HG02884 (cell line): ENCODE measurements around the gene SPAG9.
"Not testable (repeated sequence)": the region's sequence is repeated elsewhere in the genome, so short reads cannot be mapped to it uniquely, and the experiment has no call there.

Source experiments
- ATAC-seq: cut with Tn5 transposase; IDR thresholded peaks from one replicate; pipeline ENCODE4 v1.9.1; 2021; ENCODE audit warnings: mild to moderate bottlenecking, moderate library complexity; ENCODE audit not compliant: unreplicated experiment

SPAG9 gene

DNA sequence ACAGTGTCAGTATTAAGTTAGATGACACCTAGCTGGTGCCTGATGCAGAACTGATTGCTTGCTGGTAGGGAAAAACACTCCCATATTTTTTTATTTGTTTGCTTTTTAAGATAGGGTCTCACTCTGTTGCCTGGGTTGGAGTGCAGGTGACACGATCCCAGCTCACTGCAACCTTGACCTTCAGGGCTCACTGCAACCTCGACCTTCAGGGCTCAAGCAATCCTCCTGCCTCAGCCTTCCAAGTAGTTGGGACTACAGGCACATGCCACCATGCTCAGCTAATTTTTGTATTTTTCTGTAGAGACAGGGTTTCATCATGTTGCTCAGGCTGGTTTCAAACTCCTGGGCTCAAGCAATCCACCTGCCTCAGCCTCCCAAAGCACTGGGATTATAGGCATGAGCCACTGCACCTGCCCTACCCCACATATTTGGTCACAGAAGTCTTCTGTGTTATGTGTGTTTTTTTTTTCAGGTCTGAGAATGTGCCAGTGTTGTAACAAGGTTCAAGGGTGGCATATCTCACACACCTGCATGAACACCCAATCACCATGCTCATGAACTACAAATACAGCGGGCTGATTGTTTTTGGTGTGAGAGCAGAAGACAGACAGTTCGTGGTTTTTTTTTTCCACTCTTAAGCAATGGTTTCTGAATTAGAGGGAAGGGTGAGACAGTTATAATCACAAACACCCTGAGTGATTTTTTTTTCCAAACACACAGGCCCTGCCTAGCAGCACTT is 22.8 kb downstream of the SPAG9 start:
- ATAC-seq: no peak

DNA sequence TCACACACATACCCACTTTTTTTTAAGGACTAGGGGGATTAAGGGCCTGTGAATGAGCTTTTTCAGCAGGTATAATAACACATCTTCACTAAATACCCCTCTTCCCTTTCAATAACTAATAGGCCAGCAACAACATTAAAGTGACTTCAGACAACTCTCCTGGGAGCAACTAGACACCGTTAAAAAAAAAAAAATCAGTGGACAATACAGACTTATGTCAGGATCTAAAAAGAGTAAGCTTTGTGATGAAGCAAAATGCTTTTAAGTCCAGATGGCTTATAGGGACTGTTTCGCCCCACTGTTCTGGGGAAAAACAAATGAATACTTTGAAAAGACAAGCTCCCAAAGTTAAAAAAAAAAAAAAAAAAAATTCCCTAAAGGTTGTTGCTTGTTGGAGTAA is 29.0 kb downstream of the SPAG9 start:
- ATAC-seq: no peak

DNA sequence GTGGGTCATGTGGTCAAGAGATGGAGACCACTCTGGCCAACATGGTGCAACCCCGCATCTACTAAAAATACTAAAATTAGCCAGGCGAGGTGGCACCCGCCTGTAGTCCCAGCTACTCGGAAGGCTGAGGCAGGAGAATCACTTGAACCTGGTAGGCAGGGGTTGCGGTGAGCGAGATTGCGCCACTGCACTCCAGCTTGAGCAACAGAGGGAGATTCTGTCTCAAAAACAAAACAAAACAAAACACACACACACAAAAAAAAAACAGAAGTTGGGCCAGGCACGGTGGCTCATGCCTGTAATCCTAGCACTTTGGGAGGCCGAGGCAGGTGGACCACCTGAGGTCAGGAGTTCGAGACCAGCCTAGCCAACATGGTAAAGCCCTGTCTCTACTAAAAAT is 31.8 kb downstream of the SPAG9 start:
- ATAC-seq: not testable (repeated sequence)

GRCh38 chr17:51088287-51088686 is 32.4 kb downstream of the SPAG9 start:
- ATAC-seq: no peak

GRCh38 chr17:51087072-51087757 is 33.5 kb downstream of the SPAG9 start:
- no peak for ATAC-seq

DNA sequence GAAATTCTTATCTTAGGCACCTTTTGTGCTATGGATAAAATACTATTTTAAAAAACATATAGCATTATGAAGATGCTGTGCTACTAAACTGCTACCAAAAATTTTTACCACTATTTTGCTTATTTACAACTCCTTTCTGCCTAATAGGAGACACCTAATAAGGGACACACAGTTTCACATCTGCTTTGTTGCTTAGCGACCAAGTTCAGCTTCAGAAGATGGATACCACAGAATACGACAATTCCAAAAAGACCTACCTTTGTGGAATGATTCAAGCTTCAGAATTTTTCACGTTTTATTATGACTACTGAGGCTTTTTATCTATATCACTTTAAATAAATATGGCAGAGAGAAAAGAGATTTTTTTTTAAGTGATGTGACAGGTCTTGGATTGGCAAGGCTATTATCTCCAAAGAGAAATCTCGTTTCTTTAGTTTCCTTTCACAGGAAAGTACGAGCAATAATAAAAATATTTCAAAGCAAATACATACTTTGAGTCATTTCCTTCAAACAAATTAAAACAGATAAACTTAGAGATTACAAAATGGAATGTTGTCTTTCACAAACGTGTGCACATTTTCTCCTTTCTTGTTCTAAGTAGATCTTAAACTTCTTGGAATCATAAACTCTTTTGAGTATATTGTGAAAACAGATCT is 35.4 kb downstream of the SPAG9 start:
- no peak for ATAC-seq

GRCh38 chr17:51083981-51084380 is 36.7 kb downstream of the SPAG9 start:
- ATAC-seq: no peak

DNA sequence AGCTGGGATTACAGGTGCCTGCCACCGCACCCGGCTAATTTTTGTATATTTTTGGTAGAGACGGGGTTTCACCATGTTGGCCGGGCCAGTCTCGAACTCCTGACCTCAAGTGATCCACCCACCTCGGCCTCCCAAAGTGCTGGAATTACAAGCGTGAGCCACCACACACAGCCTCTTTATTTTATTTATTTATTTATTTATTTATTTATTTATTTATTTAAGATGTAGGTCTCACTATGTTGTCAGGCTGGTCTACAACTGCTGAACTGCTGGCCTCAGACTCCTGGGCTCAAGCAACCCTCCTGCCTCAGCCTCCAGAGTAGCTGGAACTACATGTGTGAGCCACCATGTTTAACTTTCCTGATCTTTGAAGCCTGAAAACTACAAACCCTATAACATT is 37.3 kb downstream of the SPAG9 start:
- not testable (repeated sequence) for ATAC-seq

DNA sequence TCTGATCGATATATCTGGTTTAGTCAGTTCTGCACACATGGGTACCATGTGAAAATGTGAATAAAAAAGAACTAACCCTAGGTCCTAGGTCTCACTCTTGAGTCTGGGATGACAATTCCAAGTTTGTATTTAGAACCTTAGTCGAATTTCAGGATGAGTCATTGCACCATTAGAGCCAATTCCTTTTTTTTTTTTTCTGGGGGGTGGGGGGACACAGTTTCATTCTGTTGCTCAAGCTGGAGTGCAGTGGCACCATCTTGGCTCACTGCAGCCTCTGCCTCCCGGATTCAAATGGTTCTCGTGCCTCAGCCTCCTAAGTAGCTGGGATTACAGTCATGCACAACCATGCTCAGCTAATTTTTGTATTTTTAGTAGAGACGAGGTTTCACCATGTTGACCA is 41.6 kb downstream of the SPAG9 start:
- ATAC-seq: no peak

DNA sequence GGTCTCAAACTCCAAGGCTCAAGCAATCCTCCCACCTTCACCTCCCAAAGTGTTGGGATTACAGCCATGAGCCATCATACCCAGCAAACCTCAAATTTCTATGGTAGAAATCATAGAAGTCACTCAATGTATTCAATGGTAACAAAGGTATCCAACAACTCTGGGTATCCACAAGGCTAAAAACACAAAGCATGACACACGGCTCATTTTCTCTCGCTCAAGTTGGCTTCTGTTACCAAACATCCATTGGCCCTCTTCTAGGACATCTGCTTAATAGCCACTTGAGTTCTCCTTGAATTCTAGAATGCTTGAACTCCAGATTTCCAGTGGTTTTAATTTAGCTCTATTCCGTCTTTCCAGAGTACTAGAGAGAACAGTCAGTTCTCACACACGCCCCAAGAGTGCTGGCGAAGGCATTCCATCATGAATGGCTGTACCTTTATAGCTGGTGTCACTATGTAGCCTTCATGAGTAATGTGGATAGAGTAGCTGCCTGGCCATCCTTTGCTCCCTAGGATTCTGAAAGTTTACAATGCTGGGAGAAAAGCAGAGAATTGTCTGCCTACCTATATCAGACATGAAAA is 42.6 kb downstream of the SPAG9 start:
- no peak for ATAC-seq

- ATAC-seq: no peak
Measured at GRCh38 chr17:51076821-51077220, 43.8 kb downstream of the SPAG9 start.

DNA sequence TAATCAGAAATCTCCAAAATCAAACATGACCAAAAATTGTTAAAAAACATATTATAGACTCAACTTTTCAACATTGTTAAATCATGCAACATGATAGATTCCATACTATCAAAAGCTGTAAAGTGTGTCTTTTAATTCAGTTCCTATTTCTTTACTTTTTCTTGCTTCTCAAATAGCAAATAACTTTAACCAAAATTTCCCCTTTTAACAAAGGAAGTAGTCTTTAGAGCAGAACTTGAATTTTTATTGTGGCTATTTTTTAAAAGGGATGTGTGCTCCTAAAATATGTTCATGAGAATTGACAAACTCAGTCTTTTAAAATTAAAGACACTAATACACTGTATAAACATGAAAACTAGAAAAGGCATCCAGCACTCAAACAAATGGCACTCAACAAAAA is 49.1 kb downstream of the SPAG9 start:
- ATAC-seq: no peak

GRCh38 chr17:51065466-51065865 is 55.2 kb downstream of the SPAG9 start:
- no peak for ATAC-seq

- no peak for ATAC-seq
Measured at GRCh38 chr17:51064061-51064735, 56.5 kb downstream of the SPAG9 start.

DNA sequence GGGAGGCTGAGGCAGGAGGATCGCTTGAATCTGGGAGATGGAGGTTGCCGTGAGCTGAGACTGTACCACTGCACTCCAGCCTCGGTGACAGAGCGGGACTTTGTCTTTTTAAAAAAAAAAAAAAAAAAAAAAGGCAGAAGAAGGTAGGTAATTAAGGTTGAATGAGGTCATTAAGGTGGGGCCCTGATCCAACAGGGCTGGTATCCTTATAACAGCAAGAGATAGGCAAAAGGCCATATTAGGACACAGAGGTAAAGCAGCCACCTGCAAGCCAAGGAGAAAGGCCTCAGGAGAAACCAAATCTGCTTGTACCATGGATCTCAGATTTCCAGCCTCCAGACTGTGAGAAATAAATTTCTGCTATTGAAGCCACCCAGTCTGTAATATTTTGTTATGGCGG is 60.3 kb downstream of the SPAG9 start:
- ATAC-seq: no peak

DNA sequence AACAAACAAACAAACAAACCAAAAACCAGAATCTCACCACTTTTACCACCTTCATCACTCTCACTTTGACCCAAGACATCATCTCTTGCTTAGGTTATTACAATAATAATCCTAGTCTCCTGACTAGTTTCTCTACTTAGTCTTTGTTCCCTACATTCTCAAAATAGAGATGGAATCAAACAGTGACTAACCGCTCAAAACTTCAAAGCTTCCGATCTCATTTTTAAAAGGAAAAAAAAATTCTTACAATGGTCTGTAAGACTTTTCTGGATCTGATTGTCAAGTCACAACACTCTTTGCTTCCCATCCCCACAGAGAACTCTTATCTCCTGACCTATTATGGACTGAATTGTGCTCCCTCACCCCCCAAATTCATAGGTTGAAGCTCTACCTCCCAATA is 60.9 kb downstream of the SPAG9 start:
- no peak for ATAC-seq

DNA sequence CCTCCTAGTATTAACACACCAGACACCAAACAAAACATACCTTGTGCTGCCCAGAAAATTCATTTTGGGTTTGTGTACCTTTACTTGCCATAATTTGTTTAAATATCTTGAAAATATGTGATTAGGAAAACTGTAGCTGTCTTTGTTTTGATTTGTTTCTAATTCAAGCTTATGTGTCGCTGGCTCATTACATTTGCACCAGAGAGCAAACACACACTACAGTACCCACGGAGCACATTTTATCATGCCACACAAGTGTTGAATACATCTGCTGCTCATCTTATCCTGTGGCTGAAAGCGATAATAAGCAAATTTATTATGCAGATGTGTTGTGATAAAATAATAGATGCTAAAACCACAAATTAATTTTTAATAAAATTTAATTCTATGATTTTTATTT is 63.1 kb downstream of the SPAG9 start:
- no peak for ATAC-seq

DNA sequence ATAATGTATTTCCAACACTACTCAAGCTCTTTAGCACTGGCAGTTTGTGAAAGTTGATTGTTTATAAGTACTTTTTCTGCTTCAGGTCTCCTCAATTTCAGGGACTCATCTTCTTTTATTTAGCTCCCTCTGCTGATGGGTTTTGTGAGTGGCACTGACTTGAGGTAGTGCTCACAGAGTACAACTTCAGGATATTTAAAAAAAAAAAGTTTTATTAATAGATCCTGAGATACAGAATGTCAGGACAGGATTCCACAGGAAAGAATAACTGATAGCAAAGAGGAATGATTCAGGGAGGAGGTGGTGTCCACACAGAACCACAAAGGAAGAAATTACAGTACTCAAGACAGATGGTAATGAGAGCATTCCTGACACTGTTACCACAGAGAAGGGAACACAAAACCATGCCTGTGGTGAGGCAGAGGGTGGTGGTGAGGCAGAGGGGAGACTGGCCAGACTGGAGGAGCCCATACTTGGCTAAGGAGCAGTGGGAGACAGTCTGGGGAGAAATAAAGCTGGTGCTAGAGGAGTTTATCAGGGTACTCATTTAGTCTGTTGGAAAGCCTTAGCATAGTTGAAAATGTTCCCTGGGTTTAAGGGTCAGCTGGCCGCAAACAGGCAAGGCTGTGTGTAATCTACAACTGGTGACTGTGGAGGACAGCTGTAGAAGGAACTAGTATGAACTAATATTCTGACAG is 63.7 kb downstream of the SPAG9 start:
- ATAC-seq: no peak

DNA sequence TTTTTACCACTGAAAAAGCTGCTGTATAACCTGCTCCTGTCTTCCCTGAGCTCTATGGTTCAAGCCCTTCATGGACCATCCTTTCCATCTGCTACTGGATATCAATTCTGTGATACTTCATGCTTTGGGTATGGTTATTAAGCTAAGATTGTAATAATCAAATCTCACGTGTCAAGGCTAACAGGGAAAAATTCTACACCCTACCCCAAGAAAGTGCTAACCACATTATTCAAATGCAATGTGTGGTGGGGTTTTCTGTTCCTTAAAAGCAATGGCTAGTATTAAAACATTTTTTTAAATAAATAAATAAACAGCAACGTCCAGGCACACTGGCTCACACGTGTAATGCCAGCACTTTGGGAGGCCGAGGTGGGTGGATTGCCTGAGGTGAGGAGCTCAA is 65.9 kb downstream of the SPAG9 start:
- ATAC-seq: no peak

DNA sequence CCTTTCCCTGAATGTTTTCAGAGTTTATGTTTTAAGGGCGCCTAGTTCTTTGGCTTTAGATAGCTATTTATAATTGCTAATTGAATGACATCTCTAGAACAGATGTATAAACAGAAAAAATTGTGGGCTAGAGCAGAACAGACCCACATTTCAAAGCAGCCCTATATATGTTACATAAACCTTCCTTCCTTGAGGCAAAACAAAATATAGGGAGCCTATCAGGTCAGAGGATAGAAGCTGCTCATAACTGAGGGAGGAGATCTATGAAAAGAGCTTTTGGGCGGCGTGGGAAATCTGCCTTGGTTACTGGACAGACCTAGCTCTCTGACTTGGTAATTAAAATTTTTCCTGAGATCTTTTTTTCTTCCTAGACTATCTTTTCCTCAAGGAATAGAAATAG is 68.4 kb downstream of the SPAG9 start:
- no peak for ATAC-seq
